Activated CD4-positive, alpha-beta T cell treated with anti-CD3 and anti-CD28 coated beads, Interleukin-2, amount 50 U/mL, for 16 hours (primary cell): ENCODE results near the gene CCDC107.

ENCODE experiments used
- DNase-seq: peaks from one replicate; pipeline ENCODE4 v3.0.0-alpha.2; 2020

The CCDC107 gene

GRCh38 chr9:35662437-35662836 lies 4.3 kb downstream of the CCDC107 start:
- DNase-seq: no peak

GRCh38 chr9:35664531-35665470 lies 6.7 kb downstream of the CCDC107 start, which contains the start of gene ARHGEF39:
Gene ARHGEF39, minus strand, starts transcription at chr9:35665195. Its CDS starts 26 bp downstream, at chr9:35665169.
- DNase-seq: peak; percentile 86

GRCh38 chr9:35665471-35665818 lies 7.4 kb downstream of the CCDC107 start:
- no peak for DNase-seq

- DNase-seq: no peak
Observed at GRCh38 chr9:35666045-35666444, 8.0 kb downstream of the CCDC107 start.

- no peak for DNase-seq
Observed at GRCh38 chr9:35666549-35666948, 8.5 kb downstream of the CCDC107 start.

GRCh38 chr9:35667939-35668338 lies 9.8 kb downstream of the CCDC107 start:
- DNase-seq: no peak

- no peak for DNase-seq
Observed at GRCh38 chr9:35669331-35670145, 11.4 kb downstream of the CCDC107 start.

GRCh38 chr9:35673132-35674024 lies 15.3 kb downstream of the CCDC107 start, which contains the start of gene CA9:
Gene CA9, plus strand, starts transcription at chr9:35673928. Its CDS starts 32 bp downstream, at chr9:35673960.
- no peak for DNase-seq

- DNase-seq: no peak
Observed at GRCh38 chr9:35674025-35674361, 15.9 kb downstream of the CCDC107 start.

GRCh38 chr9:35675204-35675603 lies 17.1 kb downstream of the CCDC107 start:
- no peak for DNase-seq

GRCh38 chr9:35675732-35676392 lies 17.8 kb downstream of the CCDC107 start:
- no peak for DNase-seq

- DNase-seq: no peak
Observed at GRCh38 chr9:35679091-35679490, 21.0 kb downstream of the CCDC107 start.

- no peak for DNase-seq
Observed at GRCh38 chr9:35679766-35680330, 21.8 kb downstream of the CCDC107 start.

- no peak for DNase-seq
Observed at GRCh38 chr9:35680331-35681105, 22.4 kb downstream of the CCDC107 start.

- DNase-seq: no peak
Observed at GRCh38 chr9:35681341-35682002, 23.4 kb downstream of the CCDC107 start.

- DNase-seq: no peak
Observed at GRCh38 chr9:35682051-35682450, 24.0 kb downstream of the CCDC107 start.

GRCh38 chr9:35682520-35683315 lies 24.6 kb downstream of the CCDC107 start:
- DNase-seq: no peak

- DNase-seq: no peak
Observed at GRCh38 chr9:35683323-35683722, 25.2 kb downstream of the CCDC107 start.

- DNase-seq: no peak
Observed at GRCh38 chr9:35684921-35685320, 26.8 kb downstream of the CCDC107 start.

GRCh38 chr9:35685506-35685905 lies 27.4 kb downstream of the CCDC107 start:
- no peak for DNase-seq
